Stimulated activated CD8-positive, alpha-beta memory T cell treated with anti-CD3 and anti-CD28 coated beads, Interleukin-4, amount 100 ng/mL, for 4 hours (primary cell): ENCODE results near the gene GPX4.
A peak's percentile ranks its signal among the peaks of the same experiment; 100 is the strongest.

ENCODE experiments used
- DNase-seq, 2 donors: peaks; one replicate each; pipeline ENCODE4 v3.0.0-alpha.2; 2020; ENCODE audit warnings: low read depth in 2 of 2, low spot score in 1 of 2

GPX4 gene

GRCh38 chr19:1103708-1104310, at the start of gene GPX4:
Gene GPX4 (plus strand): TSS chr19:1103994. CDS start chr19:1104044, 50 bp downstream.
- peak; percentile 95 to 98 for DNase-seq

- no peak for DNase-seq
These were observed 49.4 kb upstream of the GPX4 start for GRCh38 chr19:1054102-1055027.

- DNase-seq, result no peak
These were observed 48.8 kb upstream of the GPX4 start for GRCh38 chr19:1055028-1055425.

GRCh38 chr19:1055886-1056620, 47.7 kb upstream of the GPX4 start:
- no peak for DNase-seq

- no peak for DNase-seq
These were observed 46.5 kb upstream of the GPX4 start for GRCh38 chr19:1057176-1057855.

GRCh38 chr19:1058112-1058511, 45.7 kb upstream of the GPX4 start:
- no peak for DNase-seq

GRCh38 chr19:1060689-1061088, 43.1 kb upstream of the GPX4 start:
- DNase-seq, result no peak

- no peak for DNase-seq
These were observed 41.8 kb upstream of the GPX4 start for GRCh38 chr19:1061987-1062386.

GRCh38 chr19:1062387-1063029, 41.3 kb upstream of the GPX4 start:
- no peak for DNase-seq

GRCh38 chr19:1063030-1063908, 40.5 kb upstream of the GPX4 start:
- no peak for DNase-seq

- DNase-seq, result no peak
These were observed 39.7 kb upstream of the GPX4 start for GRCh38 chr19:1063909-1064660.

GRCh38 chr19:1064661-1065605, 38.9 kb upstream of the GPX4 start:
- no peak for DNase-seq

- no peak for DNase-seq
These were observed 38.1 kb upstream of the GPX4 start for GRCh38 chr19:1065606-1066109.

- DNase-seq, result no peak
These were observed 37.5 kb upstream of the GPX4 start for GRCh38 chr19:1066251-1066747.

- DNase-seq, result peak; percentile 54 to 74
These were observed 37.0 kb upstream of the GPX4 start, which contains the start of gene ARHGAP45 for GRCh38 chr19:1066748-1067340. Gene ARHGAP45 (plus strand): TSS chr19:1067167. CDS start chr19:1067406, 239 bp downstream.

GRCh38 chr19:1067341-1067957, 36.3 kb upstream of the GPX4 start:
- DNase-seq, result peak in 1 of 2 donors; percentile 54
